Psoas muscle (tissue), 8 donors: ENCODE measurements around the gene C3orf62. TPM values are rescaled to one million over a fixed set of nuclear protein-coding genes. Genes with fewer than 3 reads are reported as not detected.

Experiments
- ATAC-seq, 4 donors: fragments of 200-7000 bp; cut with Tn5 transposase; one replicate each; pipeline ENCODE4 v1.9.1; 2020; ENCODE audit warnings: moderate library complexity in 3 of 4, mild to moderate bottlenecking in 2 of 4
- DNase-seq, 2 donors: peaks; one replicate each; pipeline ENCODE4 v3.0.0-alpha.2; 2020
- H3K27ac ChIP-seq: fragments of 200-600 bp; one replicate; pipeline ENCODE4 v1.8.0; 2022
- H3K27me3 ChIP-seq, 3 donors: fragments of 200-600 bp in 1 of 3; one replicate each; pipeline versions ENCODE4 v1.6.1 to v1.8.0; 2013 to 2022; ENCODE audit warnings: low read length in 2 of 3, mild to moderate bottlenecking in 2 of 3, moderate library complexity in 1 of 3; ENCODE audit not compliant: insufficient read depth in 3 of 3
- H3K36me3 ChIP-seq, 2 donors: fragments of 200-600 bp in 1 of 2; one replicate each; pipeline versions ENCODE4 v1.6.1 to v1.8.0; 2013 to 2022; ENCODE audit warnings: low read depth in 1 of 2, mild to moderate bottlenecking in 1 of 2, moderate library complexity in 1 of 2; ENCODE audit not compliant: insufficient read depth in 1 of 2
- H3K4me1 ChIP-seq: fragments of 200-600 bp; one replicate; pipeline ENCODE4 v1.8.0; 2022
- H3K4me3 ChIP-seq: fragments of 200-600 bp; one replicate; pipeline ENCODE4 v1.8.0; 2022; ENCODE audit warnings: mild to moderate bottlenecking
- H3K9me3 ChIP-seq: fragments of 200-600 bp; one replicate; pipeline ENCODE4 v1.8.0; 2022
- CTCF ChIP-seq: fragments of 200-600 bp; IDR thresholded peaks from one replicate; pipeline ENCODE4 v1.8.0; 2022; ENCODE audit warnings: antibody characterized with exemption
- WGBS, 3 donors: extraction: QIAGEN DNeasy Blood & Tissue Kit; methylation state at CpG; one replicate each; pipeline versions ENCODE4 v1.1.6 to v1.1.7; 2013; 5-methylcytosine and 5-hydroxymethylcytosine counted together
- intact Hi-C, 2 donors: fragments of 100-400 bp; cut with DNase I; formaldehyde crosslinking; loops; one replicate each; pipeline versions ENCODE4 v1.11.0 to v1.14.2; 2022
- polyA plus RNA-seq, 3 donors: library from polyadenylated mRNA; stranded (reverse); fragments of 200-250 nt; gene quantifications; one replicate each; pipeline ENCODE4 v1.2.3, GENCODE V29; 2013
- total RNA-seq, 4 donors: library from RNA; stranded (reverse); fragmentation: NEBNext Ultra II Directional in 2 of 4; extraction: Animal tissue kit (Norgen Biotek cat#: 25700) in 2 of 4; gene quantifications; one replicate each; pipeline versions ENCODE4 v1.2.1 to v1.2.4, GENCODE V29; 2021 to 2023
- donor health status: healthy with polysubstance abuse.
- donor health status: DM: no; HTN: no; CAD: no; lungs with moderate emphysema.
- donor health status: Bipolar disorder and iron deficiency.
- donor health status: healthy.
- donor health status: DM: yes; HTN: yes; CAD: no.
- donor health status: DM: no; HTN: no; CAD: no.
- donor health status: DM: no; HTN: no; CAD: no.
- donor health status: DM: yes; HTN: yes; CAD: no.

C3orf62 gene
- total and polyA plus RNA-seq, 7 donors = 1.5 to 3.7 (median 1.9) TPM

GRCh38 chr3:49273825-49274532 lies 3.1 kb downstream of the C3orf62 start:
- WGBS, 3 donors = 90 to 95% (median 91%) methylated on average over 11 of the region's 11 CpGs
- TF ChIP-seq CTCF = no peak
- peaks cover 21% of the 10 kb centered on the region for H3K4me1 ChIP-seq
- no peak overlapping the region for H3K4me3 ChIP-seq
- intact Hi-C loops = no loop called here
- H3K27me3 ChIP-seq = no peaks in the 10 kb centered on the region
- DNase-seq = no peak
- no peak overlapping the region for H3K27ac ChIP-seq
- no peaks in the 10 kb centered on the region for H3K9me3 ChIP-seq
- peaks cover under 1 to 15% of the 10 kb centered on the region in 2 donors for H3K36me3 ChIP-seq
- ATAC-seq = no peak

- 61 to 67% (median 62%) methylated on average over 4 of the region's 4 CpGs for WGBS, 3 donors
- Histone ChIP-seq H3K4me1 (peaks cover 9% of the 10 kb centered on the region), H3K27me3 (no peaks in the 10 kb centered on the region), H3K27ac (no peak overlapping the region), H3K36me3 (peaks cover 0 to 7% of the 10 kb centered on the region in 2 donors), H3K9me3 (no peaks in the 10 kb centered on the region), H3K4me3 (no peak overlapping the region)
- DNase-seq (no peak), ATAC-seq (no peak)
- intact Hi-C loops = no loop called here
- no peak for TF ChIP-seq CTCF
Measured at GRCh38 chr3:49271047-49271446, 6.0 kb downstream of the C3orf62 start.

GRCh38 chr3:49270156-49270500 lies 6.9 kb downstream of the C3orf62 start:
- no peak for DNase-seq
- WGBS, 3 donors = 95 to 98% (median 95%) methylated on average over 2 of the region's 2 CpGs
- intact Hi-C loops = no loop called here
- no peak for ATAC-seq
- H3K4me3 ChIP-seq = no peak overlapping the region
- H3K4me1 ChIP-seq = peaks cover 6% of the 10 kb centered on the region
- H3K27ac ChIP-seq = no peak overlapping the region
- no peak for TF ChIP-seq CTCF
- H3K9me3 ChIP-seq = no peaks in the 10 kb centered on the region
- no peaks in the 10 kb centered on the region for H3K27me3 ChIP-seq
- peaks cover 0 to 7% of the 10 kb centered on the region in 2 donors for H3K36me3 ChIP-seq

GRCh38 chr3:49269443-49270155 lies 7.4 kb downstream of the C3orf62 start:
- Histone ChIP-seq H3K4me1 (peaks cover 6% of the 10 kb centered on the region), H3K27ac (no peak overlapping the region), H3K4me3 (no peak overlapping the region), H3K9me3 (no peaks in the 10 kb centered on the region), H3K36me3 (peaks cover 0 to 7% of the 10 kb centered on the region in 2 donors), H3K27me3 (no peaks in the 10 kb centered on the region)
- no peak for ATAC-seq
- intact Hi-C loops = no loop called here
- WGBS, 3 donors = 89 to 99% (median 98%) methylated on average over 3 of the region's 3 CpGs
- DNase-seq = no peak
- no peak for TF ChIP-seq CTCF
